Measurements from ENCODE around the gene BTBD19.
"Not testable (repeated sequence)": the region's sequence is repeated elsewhere in the genome, so short reads cannot be mapped to it uniquely, and the experiment has no call there.

BTBD19 gene

DNA sequence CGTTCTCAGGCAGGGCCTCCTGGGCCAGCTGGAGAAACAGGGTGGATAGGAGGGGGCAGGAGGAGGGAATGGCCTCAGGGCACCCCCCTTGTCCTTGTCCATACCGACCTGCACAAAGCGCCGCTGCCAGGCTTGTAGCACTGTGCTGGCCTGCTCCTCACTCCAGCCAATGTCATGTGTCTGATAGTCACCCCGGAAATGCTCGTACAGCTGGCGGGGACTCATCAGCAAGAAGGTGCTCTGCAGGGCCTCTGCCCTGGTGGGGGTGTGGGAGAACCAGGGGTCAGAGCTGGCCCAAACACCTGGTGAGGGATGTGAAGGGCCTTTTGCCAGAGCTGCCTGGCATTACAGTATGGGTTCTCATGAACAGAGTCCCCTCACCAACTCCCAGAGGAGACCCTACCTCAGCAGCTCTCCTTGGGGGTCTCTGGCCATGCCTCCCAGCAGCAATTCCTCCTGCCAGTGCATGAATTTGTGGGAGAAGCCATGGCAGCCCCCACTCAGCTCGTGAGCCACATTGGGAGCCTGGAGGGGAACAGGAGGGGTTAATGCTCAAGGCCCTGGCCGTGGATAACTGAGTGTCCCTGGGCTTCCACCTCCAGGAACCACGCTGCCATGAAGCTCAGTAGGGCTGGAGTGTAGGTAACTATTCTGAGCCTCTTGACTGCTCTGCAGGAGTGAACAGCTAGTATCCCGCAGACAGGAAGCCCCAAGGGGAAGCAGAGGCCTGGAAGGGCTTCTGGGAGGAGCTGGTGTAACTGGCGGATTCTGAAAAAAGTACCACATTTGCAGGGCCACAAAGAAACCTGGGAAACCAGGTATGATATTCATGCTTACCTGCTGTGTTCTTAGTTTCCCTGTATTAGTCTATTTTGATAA lies 21.4 kb downstream of the BTBD19 start:
- DNase-seq = no peak

DNA sequence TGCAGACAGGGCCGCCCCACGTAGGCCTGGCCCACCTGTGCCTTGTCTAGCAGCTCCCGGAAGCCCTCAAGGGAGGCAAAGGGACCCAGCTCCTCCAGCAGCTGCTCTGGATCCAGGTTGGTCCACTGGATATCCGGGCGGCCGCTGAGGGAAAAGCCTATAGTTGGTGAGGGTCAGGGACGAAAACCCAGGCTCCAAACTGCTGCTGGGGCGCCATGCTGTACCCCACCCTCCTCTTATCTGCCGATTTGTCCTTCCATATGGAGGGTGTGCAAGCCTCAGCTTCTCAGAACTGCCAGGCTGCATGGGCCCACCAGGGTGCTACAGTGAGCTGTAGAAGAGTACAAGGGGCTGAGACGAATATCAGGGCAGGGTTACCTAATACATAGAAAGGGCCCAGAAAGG lies 22.6 kb downstream of the BTBD19 start:
- no peak for DNase-seq

DNA sequence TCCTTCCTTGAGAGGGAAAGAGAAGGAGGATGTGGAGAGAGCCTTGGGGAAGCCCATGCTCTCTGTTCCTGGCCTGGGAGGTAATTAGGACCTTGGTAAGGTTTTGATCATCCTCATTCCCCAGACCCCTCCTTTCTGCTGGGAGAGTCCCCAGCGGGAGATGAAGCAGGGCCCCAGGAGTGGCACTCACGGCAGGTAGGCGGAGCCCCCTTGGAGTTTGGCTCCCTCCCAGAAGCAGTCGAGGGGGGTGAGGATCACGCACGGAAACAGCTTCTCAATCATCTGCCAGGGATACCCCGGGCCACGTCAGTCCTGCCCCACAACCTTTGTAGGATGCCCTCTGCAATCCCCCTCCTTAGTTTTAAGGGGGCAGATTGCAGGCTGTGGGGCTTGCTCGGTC lies 23.2 kb downstream of the BTBD19 start:
- DNase-seq = no peak

- no peak for DNase-seq
Measured at GRCh38 chr1:44832056-44832705, 23.9 kb downstream of the BTBD19 start.

DNA sequence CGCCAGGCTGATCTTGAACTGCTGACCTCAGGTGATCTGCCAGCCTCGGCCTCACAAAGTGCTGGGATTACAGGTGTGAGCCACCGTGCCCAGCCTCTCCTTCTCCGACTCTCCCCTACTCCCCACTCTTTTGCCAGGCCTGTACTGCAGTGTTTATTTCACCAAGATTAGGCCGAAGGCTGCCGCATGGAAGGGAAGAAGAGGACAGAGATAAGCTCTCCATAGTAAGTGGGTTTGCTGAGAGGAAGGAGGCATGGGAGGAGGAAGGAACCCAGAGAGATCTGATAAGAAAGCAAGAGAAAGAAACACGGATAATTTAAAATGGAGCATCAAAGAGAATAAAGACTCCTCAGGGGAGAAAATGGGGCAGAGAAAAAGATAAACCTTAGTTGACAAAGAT lies 26.0 kb downstream of the BTBD19 start:
- DNase-seq = no peak

DNA sequence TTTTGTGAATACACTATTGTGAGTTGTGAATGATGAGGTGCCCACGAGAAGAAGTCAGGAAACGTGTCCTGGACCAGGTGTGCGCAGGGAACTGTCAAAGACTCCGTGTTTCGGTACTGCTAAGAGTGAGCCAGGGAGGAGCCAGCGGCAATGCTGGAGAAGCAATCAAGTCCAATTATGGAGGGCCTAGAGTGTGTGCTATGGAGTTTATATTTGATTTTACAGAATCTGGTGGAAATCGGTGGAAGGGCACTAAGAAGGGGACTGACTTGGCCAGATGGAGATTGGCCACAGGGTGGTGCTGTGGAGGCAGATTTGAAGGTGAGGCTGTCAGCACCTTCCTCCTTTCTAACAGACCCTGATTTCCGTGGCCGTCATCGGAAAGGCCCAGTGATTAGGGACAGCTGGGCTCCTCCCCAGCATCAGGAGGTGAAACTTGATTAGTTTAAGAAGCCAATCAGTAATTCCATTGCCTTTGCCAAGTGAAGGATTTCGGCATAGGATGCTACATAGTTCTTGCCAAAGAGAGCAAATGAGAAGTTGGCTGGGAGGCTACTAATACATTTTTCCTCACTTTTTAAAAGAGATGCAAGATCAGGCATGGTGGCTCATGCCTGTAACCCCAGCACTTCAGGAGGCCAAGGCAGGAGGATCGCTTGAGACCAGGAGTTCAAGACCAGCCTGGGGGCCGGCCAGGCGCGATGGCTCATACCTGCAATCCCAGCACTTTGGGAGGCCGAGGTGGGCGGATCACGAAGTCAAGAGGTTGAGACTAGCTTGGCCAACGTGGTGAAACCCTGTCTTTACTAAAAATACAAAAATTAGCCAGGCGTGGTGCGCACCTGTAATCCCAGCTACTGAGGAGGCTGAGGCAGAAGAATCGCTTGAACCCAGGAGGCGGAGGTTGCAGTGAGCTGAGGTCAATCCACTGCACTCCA lies 27.7 kb downstream of the BTBD19 start:
- DNase-seq = peak in 1 of 2 experiments; percentile 63

GRCh38 chr1:44838294-44838693 lies 30.0 kb downstream of the BTBD19 start:
- not testable (repeated sequence) for DNase-seq

GRCh38 chr1:44839576-44839975 lies 31.3 kb downstream of the BTBD19 start:
- DNase-seq = no peak

- DNase-seq = no peak
Measured at GRCh38 chr1:44842486-44842861, 34.2 kb downstream of the BTBD19 start.

- no peak for DNase-seq
Measured at GRCh38 chr1:44842862-44843655, 34.7 kb downstream of the BTBD19 start, which contains the start of gene PTCH2. Gene PTCH2, minus strand, starts transcription at chr1:44843253. Its CDS starts 321 bp downstream, at chr1:44842932.

- no peak for DNase-seq
Measured at GRCh38 chr1:44846985-44847384, 38.7 kb downstream of the BTBD19 start.

DNA sequence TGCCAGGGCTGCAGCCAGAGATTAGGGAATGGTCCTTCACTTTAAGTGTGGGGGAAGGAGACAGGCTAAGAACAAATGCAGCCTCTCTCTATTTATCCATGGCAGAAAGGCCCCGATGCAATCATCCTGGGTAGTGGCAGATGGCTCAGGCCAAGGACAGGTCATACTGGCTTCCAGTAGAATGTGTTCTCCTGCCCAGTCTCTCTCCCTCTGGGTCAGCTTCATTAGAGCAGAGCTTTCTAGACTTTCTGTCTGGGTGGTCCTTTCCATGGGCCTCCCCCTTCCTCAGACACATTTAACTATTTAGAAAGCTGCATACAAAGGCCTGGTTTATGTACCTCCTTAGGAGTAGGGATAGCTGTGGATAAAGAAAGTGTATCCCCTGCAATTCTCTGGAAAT lies 39.5 kb downstream of the BTBD19 start:
- no peak for DNase-seq

DNA sequence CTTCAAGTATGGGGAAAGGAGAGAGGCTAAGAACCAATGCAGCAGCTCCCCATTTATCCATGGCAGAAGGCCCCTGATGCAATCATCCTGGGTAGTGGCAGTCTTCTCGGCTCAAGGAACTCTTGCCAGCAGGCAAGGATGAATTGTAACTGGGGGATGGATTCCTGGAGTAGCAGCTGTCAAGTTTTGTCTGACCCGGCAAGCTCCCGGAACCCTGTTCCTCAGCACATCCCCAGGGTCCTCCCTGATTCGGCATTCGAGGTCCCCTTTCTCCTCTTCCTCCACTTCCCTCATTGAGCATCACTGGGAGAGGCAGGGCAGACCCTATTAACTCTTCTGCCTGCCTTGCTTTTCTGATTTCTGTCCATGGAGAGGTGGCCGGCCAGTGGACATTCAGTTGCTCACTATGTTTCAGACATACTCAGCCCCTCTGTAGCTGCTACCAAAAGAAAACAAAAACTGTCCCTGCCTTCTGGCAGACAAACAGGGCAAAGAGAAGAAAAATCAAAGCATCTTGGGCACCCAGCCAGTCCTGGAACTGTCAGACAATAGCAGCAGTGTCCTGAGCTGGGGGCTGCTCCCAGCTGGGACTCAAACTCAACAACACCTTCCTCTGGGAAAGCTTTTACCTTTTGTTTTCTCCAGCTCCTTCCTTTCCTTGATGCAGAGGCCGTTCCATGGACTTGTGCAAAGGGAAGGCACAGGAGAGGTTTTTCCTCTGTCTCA lies 40.3 kb downstream of the BTBD19 start:
- DNase-seq = no peak

DNA sequence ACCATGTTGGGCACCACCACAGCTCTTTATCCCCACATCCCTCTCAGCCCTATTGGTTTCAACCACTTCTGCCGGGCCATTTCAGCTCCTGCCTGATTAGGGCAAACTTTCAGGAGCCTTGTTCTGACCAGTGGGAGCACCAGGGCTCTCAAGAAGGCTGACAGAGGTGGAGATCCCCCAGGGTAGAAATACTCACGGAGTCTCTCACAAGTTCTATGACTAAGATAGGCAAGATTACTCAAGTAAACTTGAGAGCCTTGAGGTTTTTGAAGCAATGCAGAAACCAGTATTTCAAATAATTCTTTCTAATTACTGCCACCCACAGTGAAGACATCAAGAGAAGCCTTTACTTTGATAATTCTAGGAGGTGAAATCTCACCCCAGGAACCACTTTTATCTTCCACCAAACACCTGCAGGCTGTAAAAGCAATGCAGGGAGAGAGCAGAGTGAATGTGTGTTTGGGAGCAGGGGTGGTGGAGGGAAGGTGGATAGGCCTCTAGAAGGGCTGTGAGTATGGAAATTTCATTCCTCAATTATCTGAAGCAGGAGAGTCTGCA lies 41.3 kb downstream of the BTBD19 start:
- no peak for DNase-seq

DNA sequence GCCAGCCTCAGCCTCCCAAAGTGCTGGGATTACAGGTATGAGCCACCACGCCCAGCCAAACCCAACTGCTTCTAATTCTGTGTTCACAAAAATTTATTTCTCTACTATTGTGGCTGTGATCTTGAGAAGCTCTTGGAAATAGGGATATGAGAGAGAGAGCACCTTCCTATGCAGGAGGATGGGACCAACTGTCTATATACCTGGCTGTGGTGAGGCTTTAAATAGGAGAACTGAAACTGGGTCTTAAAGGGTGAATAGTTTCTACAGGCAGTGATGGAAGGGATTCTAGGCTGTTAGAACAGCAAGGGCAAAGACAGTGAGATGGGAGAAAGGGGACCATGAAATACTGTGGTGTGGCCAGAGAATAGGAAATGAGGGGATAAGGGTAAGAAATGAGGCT lies 43.0 kb downstream of the BTBD19 start:
- DNase-seq = no peak

DNA sequence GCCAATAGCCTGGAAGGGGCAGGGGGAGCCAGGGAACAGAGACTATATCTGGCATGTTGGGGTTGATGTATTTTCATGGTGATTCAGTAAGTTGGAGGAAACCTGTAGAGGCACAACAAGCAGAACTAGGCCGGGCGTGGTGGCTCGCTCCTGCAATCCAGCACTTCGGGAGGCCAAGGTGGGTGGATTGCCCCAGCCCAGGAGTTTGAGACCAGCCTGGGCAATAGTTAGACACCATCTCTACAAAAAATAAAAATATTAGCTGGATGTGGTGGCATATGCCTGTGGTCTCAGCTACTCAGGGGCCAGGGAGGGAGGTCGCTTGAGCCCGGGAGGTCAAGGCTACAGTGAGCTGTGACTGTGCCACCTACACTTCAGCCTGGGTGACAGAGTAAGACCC lies 44.9 kb downstream of the BTBD19 start:
- DNase-seq = no peak

GRCh38 chr1:44854970-44855369 lies 46.6 kb downstream of the BTBD19 start:
- no peak for DNase-seq

- no peak for DNase-seq
Measured at GRCh38 chr1:44855742-44856141, 47.4 kb downstream of the BTBD19 start.

GRCh38 chr1:44857446-44857845 lies 49.1 kb downstream of the BTBD19 start:
- DNase-seq = no peak

DNA sequence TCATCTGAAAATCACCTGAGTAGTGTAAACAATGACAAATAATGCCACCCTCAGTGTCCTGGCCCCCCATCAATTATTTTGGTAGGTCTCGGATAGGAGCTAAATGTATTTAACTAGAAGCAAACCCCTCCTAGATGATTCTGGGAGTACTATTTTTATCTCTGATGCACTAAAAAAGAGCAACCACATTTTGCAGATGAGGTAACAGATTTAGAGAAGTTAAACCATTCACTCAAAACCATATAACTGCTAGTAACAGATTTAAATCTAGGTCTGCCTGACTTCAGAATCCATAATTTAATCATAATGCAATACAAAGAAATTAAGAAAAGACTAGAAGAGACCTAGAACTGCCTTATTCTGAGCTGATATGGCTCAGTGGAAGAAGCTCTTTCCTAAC lies 52.0 kb downstream of the BTBD19 start:
- no peak for DNase-seq

GRCh38 chr1:44860891-44861425 lies 52.6 kb downstream of the BTBD19 start:
- no peak for DNase-seq
